Aorta (tissue), 5 donors: ENCODE data around the gene GLUD2. TPM values are rescaled to one million over a fixed set of nuclear protein-coding genes. Genes with fewer than 3 reads are reported as not detected.
"Not testable (repeated sequence)": the region's sequence is repeated elsewhere in the genome, so short reads cannot be mapped to it uniquely, and the experiment has no call there.

ENCODE experiments used
- ATAC-seq: fragments of 200-7000 bp; cut with Tn5 transposase; one replicate; pipeline ENCODE4 v1.9.1; 2022; ENCODE audit warnings: moderate library complexity; ENCODE audit not compliant: low FRiP score
- DNase-seq, 2 donors: peaks; one replicate each; pipeline ENCODE4 v3.0.0-alpha.2; 2020
- H3K27ac ChIP-seq, 2 donors: one replicate each; pipeline ENCODE4 v1.5.1; 2013; ENCODE audit warnings: low read length in 2 of 2, mild to moderate bottlenecking in 2 of 2, moderate library complexity in 2 of 2, control low read depth in 1 of 2, inconsistent platforms in 1 of 2, low read depth in 1 of 2
- H3K27me3 ChIP-seq, 2 donors: one replicate each; pipeline ENCODE4 v1.6.1; 2013; ENCODE audit warnings: control low read depth in 1 of 2, low read length in 1 of 2, mild to moderate bottlenecking in 1 of 2, moderate library complexity in 1 of 2; ENCODE audit not compliant: insufficient read depth in 2 of 2, control insufficient read depth in 1 of 2
- H3K36me3 ChIP-seq, 2 donors: one replicate each; pipeline ENCODE4 v1.6.1; 2013; ENCODE audit warnings: control low read depth in 1 of 2, low read length in 1 of 2, mild to moderate bottlenecking in 1 of 2; ENCODE audit not compliant: insufficient read depth in 2 of 2, control insufficient read depth in 1 of 2
- H3K4me1 ChIP-seq, 2 donors: one replicate each; pipeline ENCODE4 v1.6.1; 2013; ENCODE audit warnings: low read length in 2 of 2, control low read depth in 1 of 2, mild to moderate bottlenecking in 1 of 2, moderate library complexity in 1 of 2; ENCODE audit not compliant: insufficient read depth in 2 of 2, control insufficient read depth in 1 of 2
- H3K4me3 ChIP-seq, 2 donors: one replicate each; pipeline ENCODE4 v1.5.1; 2013; ENCODE audit warnings: low read length in 2 of 2, control low read depth in 1 of 2, mild to moderate bottlenecking in 1 of 2
- H3K9me3 ChIP-seq: one replicate; pipeline ENCODE4 v1.6.1; 2013; ENCODE audit warnings: mild to moderate bottlenecking, low read length; ENCODE audit not compliant: control insufficient read depth
- WGBS, 2 donors: extraction: QIAGEN DNeasy Blood & Tissue Kit; methylation state at CpG; one replicate each; pipeline ENCODE4 v1.1.7; 2013; 5-methylcytosine and 5-hydroxymethylcytosine counted together
- intact Hi-C, 2 donors: fragments of 100-400 bp; cut with DNase I; formaldehyde crosslinking; loops; one replicate each; pipeline versions ENCODE4 v1.14.2 to v1.15.0; 2022
- long read RNA-seq, 2 donors: library from polyadenylated mRNA; unstranded; transcript quantifications; one replicate each; pipeline ENCODE4 v2.0.0, GENCODE V29; 2020 to 2021
- polyA plus RNA-seq, 2 donors: library from polyadenylated mRNA; stranded (reverse); fragments of 200-250 nt; gene quantifications; one replicate each; pipeline ENCODE4 v1.2.3, GENCODE V29; 2013
- total RNA-seq, 2 donors: library from RNA; stranded (reverse); fragmentation: NEBNext Ultra II Directional; extraction: Animal tissue kit (Norgen Biotek cat#: 25700); gene quantifications; one replicate each; pipeline ENCODE4 v1.2.1, GENCODE V29; 2021
- donor health status: healthy with polysubstance abuse.
- donor health status: Bipolar disorder and iron deficiency.
- donor health status: DM: no; HTN: no; CAD: no.
- donor health status: DM: no; HTN: no; CAD: no.
- donor health status: DM: yes; HTN: yes; CAD: no.

Gene GLUD2
- total RNA-seq, result 1 to 10 TPM; 1.6 to 2.2 TPM
- polyA plus RNA-seq, result under 1 TPM in 1 of 2 donors, not detected in 1; 0.38 TPM
- long read RNA-seq, donor 1, result 0 reads
- long read RNA-seq, donor 2, result 0 reads

DNA sequence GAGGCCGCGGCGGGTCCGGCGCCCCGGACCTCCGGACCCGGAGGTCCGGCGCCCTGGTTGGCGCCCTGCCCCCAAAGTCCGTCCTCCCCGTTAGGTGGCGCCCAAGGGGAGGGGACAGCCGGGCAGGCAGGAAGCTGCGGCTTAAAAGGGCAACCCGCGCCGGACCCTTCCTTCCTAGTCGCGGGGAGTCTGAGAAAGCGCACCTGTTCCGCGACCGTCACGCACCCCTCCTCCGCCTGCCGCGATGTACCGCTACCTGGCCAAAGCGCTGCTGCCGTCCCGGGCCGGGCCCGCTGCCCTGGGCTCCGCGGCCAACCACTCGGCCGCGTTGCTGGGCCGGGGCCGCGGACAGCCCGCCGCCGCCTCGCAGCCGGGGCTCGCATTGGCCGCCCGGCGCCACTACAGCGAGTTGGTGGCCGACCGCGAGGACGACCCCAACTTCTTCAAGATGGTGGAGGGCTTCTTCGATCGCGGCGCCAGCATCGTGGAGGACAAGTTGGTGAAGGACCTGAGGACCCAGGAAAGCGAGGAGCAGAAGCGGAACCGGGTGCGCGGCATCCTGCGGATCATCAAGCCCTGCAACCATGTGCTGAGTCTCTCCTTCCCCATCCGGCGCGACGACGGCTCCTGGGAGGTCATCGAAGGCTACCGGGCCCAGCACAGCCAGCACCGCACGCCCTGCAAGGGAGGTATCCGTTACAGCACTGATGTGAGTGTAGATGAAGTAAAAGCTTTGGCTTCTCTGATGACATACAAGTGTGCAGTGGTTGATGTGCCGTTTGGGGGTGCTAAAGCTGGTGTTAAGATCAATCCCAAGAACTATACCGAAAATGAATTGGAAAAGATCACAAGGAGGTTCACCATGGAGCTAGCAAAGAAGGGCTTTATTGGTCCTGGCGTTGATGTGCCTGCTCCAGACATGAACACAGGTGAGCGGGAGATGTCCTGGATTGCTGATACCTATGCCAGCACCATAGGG is at the start of gene GLUD2:
TSS of gene GLUD2 (plus strand) at position 170 of the 979 bp plus-strand sequence. CDS start at position 245, 75 bp downstream.
- intact Hi-C loops, H3K4me1 ChIP-seq, H3K27ac ChIP-seq, H3K9me3 ChIP-seq, H3K36me3 ChIP-seq, H3K27me3 ChIP-seq: not testable (repeated sequence)
- 11 to 41% methylated on average over 65 to 81 of the region's 82 CpGs for WGBS, 2 donors
- ATAC-seq (peak; percentile 81), DNase-seq (peak; percentile 53 to 77)
- peak within 1 kb of the TSS; percentile 10 to 47 for H3K4me3 ChIP-seq

DNA sequence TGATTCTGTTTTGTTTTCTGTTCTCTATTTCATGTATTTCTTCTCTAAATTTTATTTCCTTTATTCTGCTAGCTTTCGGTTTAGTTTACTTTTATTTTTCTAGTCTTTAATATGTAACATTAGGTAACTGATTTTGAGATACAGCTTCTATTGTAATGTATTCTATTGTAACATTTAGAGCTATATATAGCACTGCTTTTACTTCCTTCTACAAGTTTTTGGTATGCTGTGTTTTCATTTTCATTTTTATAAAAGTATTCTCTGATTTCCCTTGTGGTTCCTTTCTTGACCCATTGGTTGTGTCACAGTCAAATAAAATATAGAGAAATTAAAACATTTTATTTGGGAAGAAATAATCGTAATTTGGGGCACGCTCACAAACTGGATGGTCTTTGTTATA is 48.0 kb upstream of the GLUD2 start:
- ATAC-seq (no peak), DNase-seq (no peak)
- Histone ChIP-seq H3K27me3 (no peaks in the 10 kb centered on the region), H3K36me3 (no peaks in the 10 kb centered on the region), H3K9me3 (no peaks in the 10 kb centered on the region), H3K4me1 (no peaks in the 10 kb centered on the region), H3K4me3 (no peak overlapping the region), H3K27ac (no peak overlapping the region)
- intact Hi-C loops, result no loop called here
- WGBS, 2 donors, result 78 to 84% methylated on average over 3 of the region's 3 CpGs

DNA sequence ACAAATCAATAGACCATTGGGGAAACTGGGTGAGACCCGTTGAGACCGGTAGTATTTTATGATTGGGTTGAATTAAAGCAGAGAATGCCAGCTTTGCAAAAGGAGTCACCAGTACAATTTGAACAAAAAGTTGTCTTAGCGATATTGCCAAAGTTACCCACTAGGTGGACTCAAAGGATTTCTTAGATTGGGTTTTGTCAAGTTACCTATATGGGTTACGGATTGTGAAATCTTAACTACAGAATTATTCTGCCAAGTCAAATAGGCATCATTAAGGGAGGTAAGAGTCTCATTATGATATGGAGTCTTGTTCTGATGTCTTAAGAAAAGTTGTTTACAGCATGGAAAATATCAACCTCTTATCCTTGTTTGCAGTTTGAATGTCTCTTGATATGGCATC is 46.8 kb upstream of the GLUD2 start:
- DNase-seq, result no peak
- Histone ChIP-seq H3K4me3 (no peak overlapping the region), H3K27me3 (no peaks in the 10 kb centered on the region), H3K4me1 (no peaks in the 10 kb centered on the region), H3K27ac (no peak overlapping the region), H3K36me3 (no peaks in the 10 kb centered on the region), H3K9me3 (no peaks in the 10 kb centered on the region)
- 45 to 58% methylated on average over 4 of the region's 4 CpGs for WGBS, 2 donors
- intact Hi-C loops, result no loop called here
- no peak for ATAC-seq

DNA sequence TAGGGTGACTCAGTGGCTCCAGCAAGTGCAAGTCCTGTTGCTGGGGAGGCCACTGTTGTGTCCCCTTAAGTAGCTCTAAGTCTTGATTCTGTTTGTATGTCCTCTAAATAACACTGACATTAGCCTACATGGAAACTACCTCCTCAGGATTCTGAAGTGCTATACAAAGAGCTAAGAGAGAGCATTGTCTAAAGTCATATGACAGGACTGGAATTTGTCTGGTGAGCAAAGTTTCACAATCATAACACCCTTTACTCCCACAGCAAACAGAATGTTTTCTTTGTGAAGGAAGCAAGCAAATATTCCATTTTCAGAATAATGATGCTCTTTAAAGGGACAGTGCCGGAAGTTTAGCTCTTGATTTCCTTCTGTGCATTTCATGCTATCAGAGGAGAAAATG is 38.5 kb upstream of the GLUD2 start:
- no peaks in the 10 kb centered on the region for H3K9me3 ChIP-seq
- H3K4me3 ChIP-seq, result no peak overlapping the region
- DNase-seq, result no peak
- no peaks in the 10 kb centered on the region for H3K4me1 ChIP-seq
- H3K27me3 ChIP-seq, result no peaks in the 10 kb centered on the region
- no peak overlapping the region for H3K27ac ChIP-seq
- 71 to 81% methylated on average over 1 of the region's 1 CpG for WGBS, 2 donors
- H3K36me3 ChIP-seq, result no peaks in the 10 kb centered on the region
- ATAC-seq, result no peak
- intact Hi-C loops, result no loop called here

GRCh38 chrX:121009764-121010163 is 37.6 kb upstream of the GLUD2 start:
- no peaks in the 10 kb centered on the region for H3K4me1 ChIP-seq

DNA sequence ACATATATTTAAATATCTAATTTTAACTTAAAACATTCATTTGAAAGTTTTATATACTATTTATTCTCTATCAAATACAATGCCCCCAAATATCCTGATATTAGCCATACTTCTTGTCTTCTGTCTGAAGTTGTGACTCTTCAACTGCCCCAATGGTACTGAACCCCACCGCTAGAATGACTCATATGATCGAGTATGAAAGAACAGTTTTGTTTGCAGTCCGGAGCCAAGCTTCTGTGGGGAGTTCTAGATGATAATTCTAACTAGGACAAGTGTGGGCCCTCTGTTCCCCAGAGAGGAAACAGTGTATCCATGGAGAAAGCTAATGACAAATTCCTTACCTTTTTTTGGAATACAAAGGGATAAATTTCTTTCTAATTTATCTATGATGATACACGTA is 37.2 kb upstream of the GLUD2 start:
- H3K27ac ChIP-seq, result no peak overlapping the region
- WGBS, 2 donors, result 53 to 67% methylated on average over 4 of the region's 4 CpGs
- H3K4me1 ChIP-seq, result no peaks in the 10 kb centered on the region
- H3K27me3 ChIP-seq, result no peaks in the 10 kb centered on the region
- H3K4me3 ChIP-seq, result no peak overlapping the region
- DNase-seq (no peak), ATAC-seq (no peak)
- no peaks in the 10 kb centered on the region for H3K36me3 ChIP-seq
- H3K9me3 ChIP-seq, result no peaks in the 10 kb centered on the region
- intact Hi-C loops, result no loop called here

More at GRCh38 chrX:121009764-121010163, 37.6 kb upstream of the GLUD2 start:
- 68 to 86% methylated on average over 3 of the region's 3 CpGs for WGBS, 2 donors
- no peak overlapping the region for H3K4me3 ChIP-seq
- H3K27me3 ChIP-seq, result no peaks in the 10 kb centered on the region
- ATAC-seq (no peak), DNase-seq (no peak)
- H3K9me3 ChIP-seq, result no peaks in the 10 kb centered on the region
- intact Hi-C loops, result no loop called here
- no peaks in the 10 kb centered on the region for H3K36me3 ChIP-seq
- H3K27ac ChIP-seq, result no peak overlapping the region

- no peak for ATAC-seq
- WGBS, 2 donors, result 76 to 77% methylated on average over 7 of the region's 7 CpGs
- no peaks in the 10 kb centered on the region for H3K36me3 ChIP-seq
Measured at GRCh38 chrX:121011254-121011653, 36.2 kb upstream of the GLUD2 start.

DNA sequence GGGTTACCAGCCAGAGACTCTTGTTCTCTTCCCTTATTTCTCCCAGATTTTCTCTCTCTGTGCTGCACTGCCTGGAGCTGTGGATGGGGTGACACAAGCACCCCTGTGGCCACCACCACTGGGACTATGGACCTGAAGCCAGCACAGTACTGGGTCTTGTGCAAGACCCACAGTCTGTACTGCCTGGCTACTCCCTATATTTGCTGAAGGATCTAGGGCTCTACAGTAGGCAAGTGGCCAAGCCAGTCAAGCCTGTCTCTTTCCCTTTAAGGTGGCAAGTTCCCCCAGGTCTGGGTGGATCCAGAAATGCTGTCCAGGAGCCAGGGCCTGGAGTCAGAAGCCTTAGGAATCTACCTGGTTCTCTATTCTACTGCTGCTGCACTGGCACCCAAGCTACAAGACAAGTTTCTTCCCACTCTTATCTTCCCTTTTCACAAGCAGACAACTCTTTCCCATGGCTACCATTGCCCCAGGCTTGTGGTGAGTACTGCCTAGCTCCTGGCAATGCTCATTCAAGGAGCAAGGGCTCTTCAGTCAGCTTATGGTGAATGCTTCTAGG is 33.4 kb upstream of the GLUD2 start:
- Histone ChIP-seq H3K4me3 (no peak overlapping the region), H3K4me1 (no peaks in the 10 kb centered on the region), H3K36me3 (no peaks in the 10 kb centered on the region), H3K27me3 (no peaks in the 10 kb centered on the region), H3K9me3 (no peaks in the 10 kb centered on the region), H3K27ac (no peak overlapping the region)
- intact Hi-C loops, result no loop called here
- ATAC-seq (no peak), DNase-seq (no peak)

More at GRCh38 chrX:121011254-121011653, 36.2 kb upstream of the GLUD2 start:
- H3K27ac ChIP-seq, result no peak overlapping the region
- no peaks in the 10 kb centered on the region for H3K9me3 ChIP-seq
- no peaks in the 10 kb centered on the region for H3K4me1 ChIP-seq
- intact Hi-C loops, result no loop called here
- no peak for DNase-seq
- H3K27me3 ChIP-seq, result no peaks in the 10 kb centered on the region
- H3K4me3 ChIP-seq, result no peak overlapping the region

- H3K4me1 ChIP-seq, result no peaks in the 10 kb centered on the region
- ATAC-seq (no peak), DNase-seq (no peak)
- H3K36me3 ChIP-seq, result no peaks in the 10 kb centered on the region
- intact Hi-C loops, result no loop called here
- H3K9me3 ChIP-seq, result no peaks in the 10 kb centered on the region
- no peaks in the 10 kb centered on the region for H3K27me3 ChIP-seq
- H3K4me3 ChIP-seq, result no peak overlapping the region
- WGBS, 2 donors, result 25 to 54% methylated on average over 2 of the region's 2 CpGs
- no peak overlapping the region for H3K27ac ChIP-seq
Measured at GRCh38 chrX:121014826-121015225, 32.6 kb upstream of the GLUD2 start.
